ENCODE results near the gene CARD6.

- TF ChIP-seq, protein P1, sequence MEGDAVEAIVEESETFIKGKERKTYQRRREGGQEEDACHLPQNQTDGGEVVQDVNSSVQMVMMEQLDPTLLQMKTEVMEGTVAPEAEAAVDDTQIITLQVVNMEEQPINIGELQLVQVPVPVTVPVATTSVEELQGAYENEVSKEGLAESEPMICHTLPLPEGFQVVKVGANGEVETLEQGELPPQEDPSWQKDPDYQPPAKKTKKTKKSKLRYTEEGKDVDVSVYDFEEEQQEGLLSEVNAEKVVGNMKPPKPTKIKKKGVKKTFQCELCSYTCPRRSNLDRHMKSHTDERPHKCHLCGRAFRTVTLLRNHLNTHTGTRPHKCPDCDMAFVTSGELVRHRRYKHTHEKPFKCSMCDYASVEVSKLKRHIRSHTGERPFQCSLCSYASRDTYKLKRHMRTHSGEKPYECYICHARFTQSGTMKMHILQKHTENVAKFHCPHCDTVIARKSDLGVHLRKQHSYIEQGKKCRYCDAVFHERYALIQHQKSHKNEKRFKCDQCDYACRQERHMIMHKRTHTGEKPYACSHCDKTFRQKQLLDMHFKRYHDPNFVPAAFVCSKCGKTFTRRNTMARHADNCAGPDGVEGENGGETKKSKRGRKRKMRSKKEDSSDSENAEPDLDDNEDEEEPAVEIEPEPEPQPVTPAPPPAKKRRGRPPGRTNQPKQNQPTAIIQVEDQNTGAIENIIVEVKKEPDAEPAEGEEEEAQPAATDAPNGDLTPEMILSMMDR (IDR thresholded peaks at IDR 0.05), result no peak
- TF ChIP-seq POLR2A (IDR thresholded peaks at IDR 0.05), result no peak
These were observed 39.2 kb upstream of the CARD6 start for GRCh38 chr5:40801771-40802562.
